IMR-90 (cell line): ENCODE data around the gene SMAP1. TPM values are rescaled to one million over a fixed set of nuclear protein-coding genes. Genes with fewer than 3 reads are reported as not detected.
"Not testable (repeated sequence)": the region's sequence is repeated elsewhere in the genome, so short reads cannot be mapped to it uniquely, and the experiment has no call there.

Source experiments
- ATAC-seq: fragments of 200-7000 bp; cut with Tn5 transposase; 2 replicates; pipeline ENCODE4 v1.9.1; 2020; ENCODE audit warnings: low read depth, mild to moderate bottlenecking, moderate library complexity
- BruUV-seq: library from RNA; stranded (reverse); fragments of 400-500 nt; replicated peaks from 2 replicates; lab custom pipeline; 2021; lab: Mats Ljungman, UMichigan
- CTCF ChIA-PET: fragments of 300-600 bp; formaldehyde crosslinking; extraction: SDS; loops from one replicate; lab custom pipeline; 2021; ENCODE audit warnings: antibody characterized with exemption; lab: Yijun Ruan, JAX
- POLR2A ChIA-PET: fragments of 300-600 bp; sonication (Branson Sonifier 250); formaldehyde crosslinking; loops from one replicate; lab custom pipeline; 2022; ENCODE audit warnings: antibody characterized with exemption; ENCODE audit not compliant: unreplicated experiment; lab: Charles Lee
- DNase-seq: peaks from one replicate; pipeline ENCODE4 v3.0.0; 2013
- H2AFZ ChIP-seq: replicated peaks from 2 replicates; pipeline ENCODE3; 2013; ENCODE audit warnings: low read length, mild to moderate bottlenecking; ENCODE audit not compliant: poor library complexity
- H2AK5ac ChIP-seq: 2 replicates; pipeline ENCODE4 v1.6.1; 2013; ENCODE audit warnings: low read depth, low read length, inconsistent platforms
- H2AK9ac ChIP-seq: replicated peaks from 2 replicates; pipeline ENCODE3; 2013; ENCODE audit warnings: mild to moderate bottlenecking, low read depth, low read length, moderate library complexity; ENCODE audit not compliant: poor library complexity
- H2BK120ac ChIP-seq: 2 replicates; pipeline ENCODE4 v1.6.1; 2013; ENCODE audit warnings: low read depth, low read length, inconsistent platforms
- H2BK15ac ChIP-seq: 3 replicates; pipeline ENCODE4 v1.6.1; 2013; ENCODE audit warnings: low read depth, low read length, inconsistent platforms
- H2BK20ac ChIP-seq: 2 replicates; pipeline ENCODE4 v1.6.1; 2013; ENCODE audit warnings: low read depth, mild to moderate bottlenecking, inconsistent platforms, low read length, moderate library complexity
- H2BK5ac ChIP-seq: 2 replicates; pipeline ENCODE4 v1.6.1; 2013; ENCODE audit warnings: mild to moderate bottlenecking, low read depth, low read length, inconsistent platforms; ENCODE audit not compliant: poor library complexity, severe bottlenecking
- H3K14ac ChIP-seq: replicated peaks from 2 replicates; pipeline ENCODE4 v1.6.1; 2013; ENCODE audit warnings: low read depth, low read length, inconsistent platforms
- H3K18ac ChIP-seq: 2 replicates; pipeline ENCODE4 v1.6.1; 2013; ENCODE audit warnings: low read depth, low read length, control low read depth
- H3K23ac ChIP-seq: 2 replicates; pipeline ENCODE4 v1.6.1; 2013; ENCODE audit warnings: low read depth, low read length, inconsistent platforms
- H3K27ac ChIP-seq: 2 replicates; pipeline ENCODE4 v1.5.1; 2013; ENCODE audit warnings: mild to moderate bottlenecking, control low read depth, low read length; ENCODE audit not compliant: insufficient read depth
- H3K27me3 ChIP-seq: 2 replicates; pipeline ENCODE4 v1.6.1; 2013; ENCODE audit warnings: low read length; ENCODE audit not compliant: control insufficient read depth, insufficient read depth
- H3K36me3 ChIP-seq: 2 replicates; pipeline ENCODE4 v1.6.1; 2013; ENCODE audit warnings: low read length, mixed read lengths; ENCODE audit not compliant: control insufficient read depth, insufficient read depth
- H3K4ac ChIP-seq: 2 replicates; pipeline ENCODE4 v1.6.1; 2013; ENCODE audit warnings: low read depth, low read length, inconsistent platforms
- H3K4me1 ChIP-seq: 2 replicates; pipeline ENCODE4 v1.6.1; 2013; ENCODE audit warnings: low read length, mixed read lengths; ENCODE audit not compliant: control insufficient read depth, insufficient read depth
- H3K4me2 ChIP-seq: 2 replicates; pipeline ENCODE4 v1.6.1; 2013; ENCODE audit warnings: low read depth, mild to moderate bottlenecking, control low read depth, low read length, moderate library complexity
- H3K4me3 ChIP-seq: 2 replicates; pipeline ENCODE4 v1.5.1; 2013; ENCODE audit warnings: low read depth, mild to moderate bottlenecking, control low read depth, low read length, moderate library complexity; ENCODE audit not compliant: insufficient read depth
- H3K56ac ChIP-seq: 2 replicates; pipeline ENCODE4 v1.6.1; 2013; ENCODE audit warnings: low read length, inconsistent platforms; ENCODE audit not compliant: insufficient read depth; ENCODE audit errors: extremely low read depth
- H3K79me1 ChIP-seq, 2 experiments: 2 replicates each; pipeline ENCODE4 v1.6.1; 2013; ENCODE audit warnings: low read length in 2 of 2, inconsistent platforms in 1 of 2, low read depth in 1 of 2
- H3K9ac ChIP-seq: 2 replicates; pipeline ENCODE4 v1.6.1; 2013; ENCODE audit warnings: low read depth, low read length, control low read depth
- H3K9me1 ChIP-seq: 2 replicates; pipeline ENCODE4 v1.6.1; 2013; ENCODE audit warnings: low read length, inconsistent platforms; ENCODE audit not compliant: insufficient read depth
- H3K9me3 ChIP-seq: 2 replicates; pipeline ENCODE4 v1.6.1; 2013; ENCODE audit warnings: low read length; ENCODE audit not compliant: control insufficient read depth, insufficient read depth
- H4K20me1 ChIP-seq: 2 replicates; pipeline ENCODE4 v1.6.1; 2013; ENCODE audit warnings: low read length, inconsistent platforms; ENCODE audit not compliant: insufficient read depth
- H4K5ac ChIP-seq: 2 replicates; pipeline ENCODE4 v1.6.1; 2013; ENCODE audit warnings: mild to moderate bottlenecking, low read depth, low read length, control low read depth
- H4K8ac ChIP-seq, 2 experiments: 2 replicates each; pipeline ENCODE4 v1.6.1; 2013; ENCODE audit warnings: low read depth in 2 of 2, low read length in 2 of 2, control low read depth in 1 of 2, inconsistent platforms in 1 of 2
- H4K91ac ChIP-seq: 2 replicates; pipeline ENCODE4 v1.6.1; 2013; ENCODE audit warnings: low read depth, low read length, inconsistent platforms; ENCODE audit not compliant: insufficient read depth
- WGBS, 2 experiments: methylation state at CpG; one replicate each; pipeline versions ENCODE4 v1.1.5 to v1.1.7; 2013; ENCODE audit warnings: missing lambda C conversion rate in 2 of 2; ENCODE audit not compliant: insufficient read length in 1 of 2; ENCODE audit errors: extremely low coverage in 2 of 2; 5-methylcytosine and 5-hydroxymethylcytosine counted together
- dilution Hi-C: fragments of 300-500 bp; cut with HindIII; formaldehyde crosslinking; loops from one replicate; pipeline ENCODE4 v1.14.3; 2018; ENCODE audit warnings: low sequenced_read_pairs; ENCODE audit not compliant: unreplicated experiment
- in situ Hi-C: fragments of 300-500 bp; cut with MboI; formaldehyde crosslinking; loops from 3 replicates; pipeline ENCODE4 v1.14.3; 2019; ENCODE audit warnings: low sequenced_read_pairs, inconsistent platforms, mixed read lengths
- intact Hi-C: fragments of 100-400 bp; cut with micrococcal nuclease; formaldehyde crosslinking; loops from 2 replicates; pipeline ENCODE4 v1.10.0; 2022
- polyA plus RNA-seq, 3 experiments: library from polyadenylated mRNA; depleted of rRNA; stranded (reverse); fragments of >200 nt; gene quantifications; 2 replicates each; pipeline ENCODE4 v1.2.3, GENCODE V29; 2012; ENCODE audit warnings: low replicate concordance in 1 of 3
- total RNA-seq: library from RNA; depleted of rRNA; stranded (reverse); fragments of >200 nt; gene quantifications from 2 replicates; pipeline ENCODE4 v1.2.3, GENCODE V29; 2012

The SMAP1 gene
- total and polyA plus RNA-seq, 2 of the 4 experiments (the other 2 are of a cell fraction) = 14.8 to 16.7 TPM

DNA sequence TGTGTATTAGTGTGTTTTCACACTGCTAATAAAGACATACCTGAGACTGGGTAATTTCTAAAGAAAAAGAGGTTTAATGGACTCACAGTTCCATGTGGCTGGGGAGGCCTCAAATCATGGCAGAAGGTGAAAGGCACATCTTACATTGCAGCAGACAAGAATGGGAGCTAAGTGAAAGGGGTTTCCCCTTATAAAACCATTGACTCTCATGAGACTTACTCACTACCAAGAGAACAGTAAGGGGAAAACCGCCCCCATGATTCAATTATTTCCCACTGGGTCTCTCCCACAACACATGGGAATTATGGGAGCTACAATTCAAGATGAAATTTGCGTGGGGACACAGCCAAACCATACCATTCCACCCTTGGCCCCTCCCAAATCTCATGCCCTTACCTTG lies 73.1 kb downstream of the SMAP1 start:
- H3K18ac ChIP-seq, H4K8ac ChIP-seq, H3K4me3 ChIP-seq, H3K27me3 ChIP-seq, H2BK15ac ChIP-seq, BruUV-seq, in situ Hi-C loops, H3K4ac ChIP-seq, H2BK5ac ChIP-seq, H3K14ac ChIP-seq, H3K79me1 ChIP-seq, H3K23ac ChIP-seq, H3K9me3 ChIP-seq, H4K20me1 ChIP-seq, H2BK120ac ChIP-seq, H3K56ac ChIP-seq, H2AK9ac ChIP-seq, dilution Hi-C loops, H3K9ac ChIP-seq, H2AK5ac ChIP-seq, H3K27ac ChIP-seq, CTCF ChIA-PET, H4K91ac ChIP-seq, H2BK20ac ChIP-seq, H4K5ac ChIP-seq, intact Hi-C loops, H3K4me2 ChIP-seq, H3K9me1 ChIP-seq, ATAC-seq, DNase-seq, H3K4me1 ChIP-seq, H3K36me3 ChIP-seq, H2AFZ ChIP-seq: not testable (repeated sequence)
- POLR2A ChIA-PET = interaction anchor here (0.6 kb wide), 1 partner anchor 33 kb away, joined by 3 read pairs; no protein-coding TSS in a partner anchor
- no CpG with 5 or more reads among the region's 2 CpGs for WGBS, 2 experiments

DNA sequence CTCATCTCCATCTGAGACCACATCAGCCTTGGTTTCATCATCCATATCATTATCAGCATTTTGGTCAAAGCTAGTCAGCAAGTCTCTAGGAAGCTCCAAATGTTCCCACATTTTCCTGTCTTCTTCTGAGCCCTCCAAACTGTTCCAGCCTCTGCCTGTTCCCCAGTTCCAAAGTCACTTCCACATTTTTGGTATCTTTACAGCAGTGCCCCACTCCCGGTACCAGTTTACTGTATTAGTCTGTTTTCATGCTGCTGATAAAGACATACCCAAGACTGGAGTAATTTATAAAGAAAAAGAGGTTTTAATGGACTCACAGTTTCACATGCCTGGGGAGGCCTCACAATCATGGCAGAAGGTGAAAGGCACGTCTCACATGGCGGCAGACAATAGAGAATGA lies 74.8 kb downstream of the SMAP1 start:
- WGBS, 2 experiments = no CpG with 5 or more reads among the region's 3 CpGs
- H3K14ac ChIP-seq, H2BK120ac ChIP-seq, H4K20me1 ChIP-seq, H2BK20ac ChIP-seq, H3K4ac ChIP-seq, H3K27me3 ChIP-seq, H3K4me3 ChIP-seq, H3K18ac ChIP-seq, in situ Hi-C loops, DNase-seq, H3K9me3 ChIP-seq, H4K91ac ChIP-seq, H2AFZ ChIP-seq, H3K36me3 ChIP-seq, H4K5ac ChIP-seq, H3K4me2 ChIP-seq, intact Hi-C loops, H3K23ac ChIP-seq, H4K8ac ChIP-seq, H2AK9ac ChIP-seq, POLR2A ChIA-PET, H3K9ac ChIP-seq, CTCF ChIA-PET, H3K27ac ChIP-seq, H3K9me1 ChIP-seq, dilution Hi-C loops, BruUV-seq, H2BK5ac ChIP-seq, H2BK15ac ChIP-seq, H3K56ac ChIP-seq, H3K79me1 ChIP-seq, H2AK5ac ChIP-seq, H3K4me1 ChIP-seq, ATAC-seq: not testable (repeated sequence)
